ENCODE data around the gene N4BP2L2. TPM values are rescaled to one million over a fixed set of nuclear protein-coding genes. Genes with fewer than 3 reads are reported as not detected.

Gene N4BP2L2
- total and polyA plus RNA-seq, 2 of the 8 experiments (the other 6 are each of a cell fraction or from before 2014, with no cell fraction given), result 14.6 to 67.6 TPM

GRCh38 chr13:32586080-32586900 is 47.7 kb upstream of the N4BP2L2 start, which contains the start of gene PDS5B (continued):
- TF ChIP-seq TCF12 (IDR thresholded peaks at IDR 0.05; ENCODE audit: low read depth, low read length), result 0 out of 2 replicates have a peak, but pooled peaks have one; percentile 31
- peak; percentile 74; the same call in 1 of the 2 replicates for TF ChIP-seq TBP (IDR thresholded peaks at IDR 0.05; ENCODE audit: low read depth, low read length)
- TF ChIP-seq CREB1 (IDR thresholded peaks at IDR 0.05), result peak; percentile 49; the same call in 1 of the 2 replicates
- peak; percentile 81 for TF ChIP-seq RBBP5 (IDR thresholded peaks at IDR 0.05; ENCODE audit: borderline replicate concordance, low read depth, low read length)
- no peak for TF ChIP-seq CHD7 (IDR thresholded peaks at IDR 0.05; ENCODE audit: insufficient replicate concordance, low read length)
- TF ChIP-seq RNF2 (IDR thresholded peaks at IDR 0.05; ENCODE audit: borderline replicate concordance, low read depth, low read length, missing control alignments, poor library complexity, severe bottlenecking), result no peak
- TF ChIP-seq JUND (IDR thresholded peaks at IDR 0.05; ENCODE audit: low read length), result no peak
- TF ChIP-seq BACH1 (IDR thresholded peaks at IDR 0.05; ENCODE audit: low read length), result peak; percentile 36; the same call in 1 of the 2 replicates
- no peak for TF ChIP-seq HDAC6 (IDR thresholded peaks at IDR 0.05; ENCODE audit: low read depth, low read length)
- 0 out of 2 replicates have a peak, but pooled peaks have one; percentile 25 for TF ChIP-seq KDM5A (IDR thresholded peaks at IDR 0.05; ENCODE audit: low read length)
